IMR-90 (cell line): ENCODE data around the gene RPL36. TPM values are rescaled to one million over a fixed set of nuclear protein-coding genes. Genes with fewer than 3 reads are reported as not detected.

Experiments
- ATAC-seq: fragments of 200-7000 bp; cut with Tn5 transposase; 2 replicates; pipeline ENCODE4 v1.9.1; 2020; ENCODE audit warnings: low read depth, mild to moderate bottlenecking, moderate library complexity
- BruUV-seq: library from RNA; stranded (reverse); fragments of 400-500 nt; replicated peaks from 2 replicates; lab custom pipeline; 2021; lab: Mats Ljungman, UMichigan
- CTCF ChIA-PET: fragments of 300-600 bp; formaldehyde crosslinking; extraction: SDS; loops from one replicate; lab custom pipeline; 2021; ENCODE audit warnings: antibody characterized with exemption; lab: Yijun Ruan, JAX
- POLR2A ChIA-PET: fragments of 300-600 bp; sonication (Branson Sonifier 250); formaldehyde crosslinking; loops from one replicate; lab custom pipeline; 2022; ENCODE audit warnings: antibody characterized with exemption; ENCODE audit not compliant: unreplicated experiment; lab: Charles Lee
- DNase-seq: peaks from one replicate; pipeline ENCODE4 v3.0.0; 2013
- H2AFZ ChIP-seq: replicated peaks from 2 replicates; pipeline ENCODE3; 2013; ENCODE audit warnings: low read length, mild to moderate bottlenecking; ENCODE audit not compliant: poor library complexity
- H2AK5ac ChIP-seq: 2 replicates; pipeline ENCODE4 v1.6.1; 2013; ENCODE audit warnings: low read depth, low read length, inconsistent platforms
- H2AK9ac ChIP-seq: replicated peaks from 2 replicates; pipeline ENCODE3; 2013; ENCODE audit warnings: mild to moderate bottlenecking, low read depth, low read length, moderate library complexity; ENCODE audit not compliant: poor library complexity
- H2BK120ac ChIP-seq: 2 replicates; pipeline ENCODE4 v1.6.1; 2013; ENCODE audit warnings: low read depth, low read length, inconsistent platforms
- H2BK15ac ChIP-seq: 3 replicates; pipeline ENCODE4 v1.6.1; 2013; ENCODE audit warnings: low read depth, low read length, inconsistent platforms
- H2BK20ac ChIP-seq: 2 replicates; pipeline ENCODE4 v1.6.1; 2013; ENCODE audit warnings: low read depth, mild to moderate bottlenecking, inconsistent platforms, low read length, moderate library complexity
- H2BK5ac ChIP-seq: 2 replicates; pipeline ENCODE4 v1.6.1; 2013; ENCODE audit warnings: mild to moderate bottlenecking, low read depth, low read length, inconsistent platforms; ENCODE audit not compliant: poor library complexity, severe bottlenecking
- H3K14ac ChIP-seq: replicated peaks from 2 replicates; pipeline ENCODE4 v1.6.1; 2013; ENCODE audit warnings: low read depth, low read length, inconsistent platforms
- H3K18ac ChIP-seq: 2 replicates; pipeline ENCODE4 v1.6.1; 2013; ENCODE audit warnings: low read depth, low read length, control low read depth
- H3K23ac ChIP-seq: 2 replicates; pipeline ENCODE4 v1.6.1; 2013; ENCODE audit warnings: low read depth, low read length, inconsistent platforms
- H3K27ac ChIP-seq: 2 replicates; pipeline ENCODE4 v1.5.1; 2013; ENCODE audit warnings: mild to moderate bottlenecking, control low read depth, low read length; ENCODE audit not compliant: insufficient read depth
- H3K27me3 ChIP-seq: 2 replicates; pipeline ENCODE4 v1.6.1; 2013; ENCODE audit warnings: low read length; ENCODE audit not compliant: control insufficient read depth, insufficient read depth
- H3K36me3 ChIP-seq: 2 replicates; pipeline ENCODE4 v1.6.1; 2013; ENCODE audit warnings: low read length, mixed read lengths; ENCODE audit not compliant: control insufficient read depth, insufficient read depth
- H3K4ac ChIP-seq: 2 replicates; pipeline ENCODE4 v1.6.1; 2013; ENCODE audit warnings: low read depth, low read length, inconsistent platforms
- H3K4me1 ChIP-seq: 2 replicates; pipeline ENCODE4 v1.6.1; 2013; ENCODE audit warnings: low read length, mixed read lengths; ENCODE audit not compliant: control insufficient read depth, insufficient read depth
- H3K4me2 ChIP-seq: 2 replicates; pipeline ENCODE4 v1.6.1; 2013; ENCODE audit warnings: low read depth, mild to moderate bottlenecking, control low read depth, low read length, moderate library complexity
- H3K4me3 ChIP-seq: 2 replicates; pipeline ENCODE4 v1.5.1; 2013; ENCODE audit warnings: low read depth, mild to moderate bottlenecking, control low read depth, low read length, moderate library complexity; ENCODE audit not compliant: insufficient read depth
- H3K56ac ChIP-seq: 2 replicates; pipeline ENCODE4 v1.6.1; 2013; ENCODE audit warnings: low read length, inconsistent platforms; ENCODE audit not compliant: insufficient read depth; ENCODE audit errors: extremely low read depth
- H3K79me1 ChIP-seq, 2 experiments: 2 replicates each; pipeline ENCODE4 v1.6.1; 2013; ENCODE audit warnings: low read length in 2 of 2, inconsistent platforms in 1 of 2, low read depth in 1 of 2
- H3K9ac ChIP-seq: 2 replicates; pipeline ENCODE4 v1.6.1; 2013; ENCODE audit warnings: low read depth, low read length, control low read depth
- H3K9me1 ChIP-seq: 2 replicates; pipeline ENCODE4 v1.6.1; 2013; ENCODE audit warnings: low read length, inconsistent platforms; ENCODE audit not compliant: insufficient read depth
- H3K9me3 ChIP-seq: 2 replicates; pipeline ENCODE4 v1.6.1; 2013; ENCODE audit warnings: low read length; ENCODE audit not compliant: control insufficient read depth, insufficient read depth
- H4K20me1 ChIP-seq: 2 replicates; pipeline ENCODE4 v1.6.1; 2013; ENCODE audit warnings: low read length, inconsistent platforms; ENCODE audit not compliant: insufficient read depth
- H4K5ac ChIP-seq: 2 replicates; pipeline ENCODE4 v1.6.1; 2013; ENCODE audit warnings: mild to moderate bottlenecking, low read depth, low read length, control low read depth
- H4K8ac ChIP-seq, 2 experiments: 2 replicates each; pipeline ENCODE4 v1.6.1; 2013; ENCODE audit warnings: low read depth in 2 of 2, low read length in 2 of 2, control low read depth in 1 of 2, inconsistent platforms in 1 of 2
- H4K91ac ChIP-seq: 2 replicates; pipeline ENCODE4 v1.6.1; 2013; ENCODE audit warnings: low read depth, low read length, inconsistent platforms; ENCODE audit not compliant: insufficient read depth
- BHLHE40 ChIP-seq: fragments of 150-350 bp; IDR thresholded peaks from 2 replicates; pipeline ENCODE4 v1.6.1; 2016; ENCODE audit warnings: mild to moderate bottlenecking, low read depth, low read length
- CEBPB ChIP-seq: IDR thresholded peaks from 2 replicates; pipeline ENCODE4 v1.6.1; 2012; ENCODE audit warnings: low read depth, low read length, improper control_type of control experiment
- CHD1 ChIP-seq: IDR thresholded peaks from 2 replicates; pipeline ENCODE4 v1.6.1; 2012; ENCODE audit warnings: low read depth, low read length, improper control_type of control experiment
- FOS ChIP-seq: fragments of 150-350 bp; IDR thresholded peaks from 2 replicates; pipeline ENCODE4 v1.6.1; 2016; ENCODE audit warnings: low read depth, low read length
- POLR2A ChIP-seq: IDR thresholded peaks from 2 replicates; pipeline ENCODE4 v1.6.1; 2012; ENCODE audit warnings: mild to moderate bottlenecking, low read depth, low read length
- SMC3 ChIP-seq: fragments of 150-350 bp; IDR thresholded peaks from 2 replicates; pipeline ENCODE4 v1.6.1; 2016; ENCODE audit warnings: low read depth, mild to moderate bottlenecking, antibody characterized with exemption, low read length, moderate library complexity
- WGBS, 2 experiments: methylation state at CpG; one replicate each; pipeline versions ENCODE4 v1.1.5 to v1.1.7; 2013; ENCODE audit warnings: missing lambda C conversion rate in 2 of 2; ENCODE audit not compliant: insufficient read length in 1 of 2; ENCODE audit errors: extremely low coverage in 2 of 2; 5-methylcytosine and 5-hydroxymethylcytosine counted together
- dilution Hi-C: fragments of 300-500 bp; cut with HindIII; formaldehyde crosslinking; loops from one replicate; pipeline ENCODE4 v1.14.3; 2018; ENCODE audit warnings: low sequenced_read_pairs; ENCODE audit not compliant: unreplicated experiment
- in situ Hi-C: fragments of 300-500 bp; cut with MboI; formaldehyde crosslinking; loops from 3 replicates; pipeline ENCODE4 v1.14.3; 2019; ENCODE audit warnings: low sequenced_read_pairs, inconsistent platforms, mixed read lengths
- intact Hi-C: fragments of 100-400 bp; cut with micrococcal nuclease; formaldehyde crosslinking; loops from 2 replicates; pipeline ENCODE4 v1.10.0; 2022
- polyA plus RNA-seq, 3 experiments: library from polyadenylated mRNA; depleted of rRNA; stranded (reverse); fragments of >200 nt; gene quantifications; 2 replicates each; pipeline ENCODE4 v1.2.3, GENCODE V29; 2012; ENCODE audit warnings: low replicate concordance in 1 of 3
- total RNA-seq: library from RNA; depleted of rRNA; stranded (reverse); fragments of >200 nt; gene quantifications from 2 replicates; pipeline ENCODE4 v1.2.3, GENCODE V29; 2012
- TF ChIP-seq, protein P1 (sequence below): conservative IDR thresholded peaks from 2 replicates; pipeline ENCODE4 v1.5.1; 2012; ENCODE audit warnings: mild to moderate bottlenecking, low read depth, low read length, improper control_type of control experiment

The RPL36 gene
- total and polyA plus RNA-seq, 2 of the 4 experiments (the other 2 are of a cell fraction), result 232 to 757 TPM

DNA sequence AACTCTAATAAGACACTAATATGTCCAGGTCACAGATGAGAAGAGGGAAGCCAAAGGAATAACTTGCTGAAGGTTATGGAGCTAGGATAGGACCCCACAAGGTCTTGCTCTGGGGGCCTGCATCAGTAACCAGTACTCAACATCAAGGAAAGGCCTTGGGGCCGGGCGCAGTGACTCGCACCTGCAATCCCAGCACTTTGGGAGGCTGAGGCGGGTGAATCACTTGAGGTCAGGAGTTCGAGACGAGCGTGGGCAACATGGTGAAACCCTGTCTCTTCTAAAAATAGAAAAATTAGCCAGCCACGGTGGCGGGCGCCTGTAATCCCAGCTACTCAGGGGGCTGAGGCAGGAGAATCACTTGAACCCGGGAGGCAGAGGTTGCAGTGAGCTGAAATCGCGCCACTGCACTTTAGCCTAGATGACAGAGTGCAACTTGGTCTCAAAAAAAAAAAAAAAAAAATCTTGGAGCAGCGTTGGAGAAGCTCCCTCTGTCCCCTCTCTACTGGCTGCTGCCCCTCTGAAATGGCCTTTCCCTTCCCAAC lies 28.0 kb downstream of the RPL36 start:
- no TSS peak for BruUV-seq

More for the DNA sequence above, 28.0 kb downstream of the RPL36 start:
- Histone ChIP-seq H3K9me1 (peaks cover 9% of the 10 kb centered on the region), H4K91ac (peak overlapping the region; percentile 51), H3K4me1 (peaks cover 4% of the 10 kb centered on the region), H2AK5ac (peak overlapping the region; percentile 61), H3K4ac (peak overlapping the region; percentile 93), H2BK15ac (no peak overlapping the region), H3K27me3 (no peaks in the 10 kb centered on the region), H3K79me1 (peaks cover 8 to 39% of the 10 kb centered on the region in 2 experiments; a peak in 3 of 4 replicates), H3K36me3 (peaks cover 15% of the 10 kb centered on the region), H2BK120ac (peak overlapping the region; percentile 81), H3K9ac (peak overlapping the region; percentile 89), H2AFZ (peak overlapping the region; percentile 16), H2BK5ac (peak overlapping the region; percentile 79), H4K20me1 (peaks cover 44% of the 10 kb centered on the region), H3K9me3 (no peaks in the 10 kb centered on the region), H3K4me3 (peak overlapping the region; percentile 49), H3K4me2 (peak overlapping the region; percentile 94), H3K18ac (peak overlapping the region; percentile 1; the same call in 1 of the 2 replicates), H3K56ac (0 out of 2 replicates have a peak overlapping the region, but pooled peaks have one; percentile 17), H3K14ac (peak overlapping the region; percentile 83), H4K5ac (no peak overlapping the region; the same call in 1 of the 2 replicates), H3K27ac (peak overlapping the region; percentile 74), H3K23ac (peak overlapping the region; percentile 94), H2BK20ac (0 out of 2 replicates have a peak overlapping the region, but pooled peaks have one; percentile 51), H2AK9ac (peak overlapping the region; percentile 70), H4K8ac (peak overlapping the region in 1 of 2 experiments; percentile 73; a peak in 2 of 4 replicates)
- WGBS, 2 experiments, result 8% methylated on average over 2 of the region's 14 CpGs; no CpG with 5 or more reads in 1 of the 2 experiments
- TF ChIP-seq, protein P1, sequence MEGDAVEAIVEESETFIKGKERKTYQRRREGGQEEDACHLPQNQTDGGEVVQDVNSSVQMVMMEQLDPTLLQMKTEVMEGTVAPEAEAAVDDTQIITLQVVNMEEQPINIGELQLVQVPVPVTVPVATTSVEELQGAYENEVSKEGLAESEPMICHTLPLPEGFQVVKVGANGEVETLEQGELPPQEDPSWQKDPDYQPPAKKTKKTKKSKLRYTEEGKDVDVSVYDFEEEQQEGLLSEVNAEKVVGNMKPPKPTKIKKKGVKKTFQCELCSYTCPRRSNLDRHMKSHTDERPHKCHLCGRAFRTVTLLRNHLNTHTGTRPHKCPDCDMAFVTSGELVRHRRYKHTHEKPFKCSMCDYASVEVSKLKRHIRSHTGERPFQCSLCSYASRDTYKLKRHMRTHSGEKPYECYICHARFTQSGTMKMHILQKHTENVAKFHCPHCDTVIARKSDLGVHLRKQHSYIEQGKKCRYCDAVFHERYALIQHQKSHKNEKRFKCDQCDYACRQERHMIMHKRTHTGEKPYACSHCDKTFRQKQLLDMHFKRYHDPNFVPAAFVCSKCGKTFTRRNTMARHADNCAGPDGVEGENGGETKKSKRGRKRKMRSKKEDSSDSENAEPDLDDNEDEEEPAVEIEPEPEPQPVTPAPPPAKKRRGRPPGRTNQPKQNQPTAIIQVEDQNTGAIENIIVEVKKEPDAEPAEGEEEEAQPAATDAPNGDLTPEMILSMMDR, result no peak
- TF ChIP-seq BHLHE40, result peak; percentile 3; the same call in 1 of the 2 replicates
- TF ChIP-seq CEBPB, result peak; percentile 63
- no peak for TF ChIP-seq CHD1
- no peak for TF ChIP-seq POLR2A
- TF ChIP-seq SMC3, result no peak
- peak; percentile 50; the same call in 1 of the 2 replicates for TF ChIP-seq FOS
- POLR2A ChIA-PET, result interaction anchor here (0.7 kb wide), 1 partner anchor 98 kb away, joined by 3 read pairs; no protein-coding TSS in a partner anchor
- dilution Hi-C loops (no loop called here), intact Hi-C loops (no loop called here), in situ Hi-C loops (no loop called here)
- CTCF ChIA-PET, result interaction anchor here (1.2 kb wide), 1 partner anchor 32 kb away, joined by 4 read pairs; no protein-coding TSS in a partner anchor
- ATAC-seq, result no peak
- peak; percentile 72 for DNase-seq
